ENCODE results near the gene COL19A1.

The COL19A1 gene

DNA sequence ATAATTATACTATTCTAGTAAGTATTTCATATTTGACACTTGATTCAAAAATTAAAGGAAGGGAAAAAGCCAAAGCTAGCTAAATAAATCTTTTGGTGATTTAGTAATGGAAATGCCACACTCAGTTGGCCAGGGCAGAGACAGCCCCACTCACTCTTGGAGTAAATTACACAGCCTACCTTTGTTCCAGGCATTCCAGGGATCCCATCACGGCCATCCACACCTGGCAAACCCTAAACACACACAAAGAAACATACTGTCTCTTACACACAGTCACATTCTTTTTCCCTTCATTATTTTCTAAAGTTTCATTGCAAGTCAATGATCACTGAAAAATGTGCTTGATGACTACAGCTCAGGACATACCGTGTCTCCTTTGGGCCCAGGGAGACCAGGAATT lies 388.4 kb downstream of the COL19A1 start:
- no peaks in the 10 kb centered on the region for H3K4me1 ChIP-seq (ENCODE audit: control insufficient read depth, insufficient read depth, low read length)
- no peaks in the 10 kb centered on the region for H3K9me3 ChIP-seq (ENCODE audit: control insufficient read depth, insufficient read depth, low read length)
- no peaks in the 10 kb centered on the region for H3K27me3 ChIP-seq (ENCODE audit: control insufficient read depth, insufficient read depth, low read length)
- H3K36me3 ChIP-seq (ENCODE audit: control insufficient read depth, insufficient read depth, low read length), result peaks cover 4% of the 10 kb centered on the region; the same call in 1 of the 2 replicates
- no peak overlapping the region for H3K27ac ChIP-seq (ENCODE audit: low read depth, low read length)
- H3K9ac ChIP-seq (ENCODE audit: low read depth, low read length), result no peak overlapping the region
- H3K4me3 ChIP-seq (ENCODE audit: low read depth, low read length), result no peak overlapping the region

DNA sequence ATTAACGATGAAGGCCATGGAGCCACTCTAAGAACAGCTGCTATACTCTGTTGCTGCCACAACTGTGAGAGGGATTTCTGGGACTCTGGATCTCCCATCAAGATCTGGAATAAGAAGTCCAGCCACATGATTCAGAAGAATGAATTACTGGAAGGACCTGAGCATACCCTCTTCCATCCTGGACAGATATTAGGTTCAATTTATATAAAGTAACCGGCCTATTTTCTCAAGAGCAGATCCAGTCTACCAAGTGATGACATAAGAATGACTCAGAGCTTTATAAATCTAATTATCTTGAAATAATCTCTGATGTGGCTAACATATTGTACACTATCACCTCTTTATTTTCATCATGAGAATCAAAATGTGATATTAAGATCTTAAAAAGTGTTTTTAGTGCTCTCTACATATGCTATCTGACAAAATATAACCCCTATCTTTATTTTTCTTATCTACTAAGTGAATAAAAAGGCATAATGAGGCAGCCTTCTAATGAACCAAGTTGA lies 391.5 kb downstream of the COL19A1 start:
- Histone ChIP-seq H3K4me3 (ENCODE audit: low read depth, low read length) (no peak overlapping the region), H3K9me3 (ENCODE audit: control insufficient read depth, insufficient read depth, low read length) (no peaks in the 10 kb centered on the region), H3K4me1 (ENCODE audit: control insufficient read depth, insufficient read depth, low read length) (no peaks in the 10 kb centered on the region), H3K27me3 (ENCODE audit: control insufficient read depth, insufficient read depth, low read length) (no peaks in the 10 kb centered on the region), H3K36me3 (ENCODE audit: control insufficient read depth, insufficient read depth, low read length) (no peaks in the 10 kb centered on the region), H3K27ac (ENCODE audit: low read depth, low read length) (no peak overlapping the region), H3K9ac (ENCODE audit: low read depth, low read length) (no peak overlapping the region)

DNA sequence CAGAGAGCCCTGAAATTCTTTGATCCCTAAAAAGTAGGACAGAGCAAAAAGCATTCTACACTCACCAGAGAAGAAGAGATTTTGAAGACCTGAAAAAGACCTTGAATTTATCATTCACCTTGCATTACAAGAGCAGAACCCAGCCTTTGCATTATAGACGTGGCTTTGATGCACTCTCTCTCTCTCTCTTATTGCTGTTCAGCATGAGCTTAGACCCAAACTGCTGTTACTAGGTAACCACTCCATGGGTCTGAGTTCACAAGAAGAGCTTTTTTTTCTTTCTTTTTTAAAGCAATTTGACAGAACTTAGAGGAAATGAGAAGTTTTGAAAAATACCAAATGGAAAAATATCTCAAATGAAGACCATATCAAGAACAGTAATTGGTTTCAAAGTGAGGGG lies 392.1 kb downstream of the COL19A1 start:
- H3K36me3 ChIP-seq (ENCODE audit: control insufficient read depth, insufficient read depth, low read length), result no peaks in the 10 kb centered on the region
- H3K9me3 ChIP-seq (ENCODE audit: control insufficient read depth, insufficient read depth, low read length), result no peaks in the 10 kb centered on the region
- no peaks in the 10 kb centered on the region for H3K27me3 ChIP-seq (ENCODE audit: control insufficient read depth, insufficient read depth, low read length)
- no peaks in the 10 kb centered on the region for H3K4me1 ChIP-seq (ENCODE audit: control insufficient read depth, insufficient read depth, low read length)
- H3K9ac ChIP-seq (ENCODE audit: low read depth, low read length), result no peak overlapping the region
- H3K4me3 ChIP-seq (ENCODE audit: low read depth, low read length), result no peak overlapping the region
- H3K27ac ChIP-seq (ENCODE audit: low read depth, low read length), result no peak overlapping the region

Measured in HUES48 (cell line).